H1 (cell line): Measurements from ENCODE around the gene ZNF548. TPM values are rescaled to one million over a fixed set of nuclear protein-coding genes. Genes with fewer than 3 reads are reported as not detected.

ENCODE experiments used
- BRCA1 ChIP-seq: IDR thresholded peaks from 2 replicates; pipeline ENCODE4 v1.6.1; 2012; ENCODE audit warnings: low read depth, low read length, improper control_type of control experiment
- EZH2 ChIP-seq: fragments of 200-600 bp; sonication (generic); IDR thresholded peaks from 2 replicates; pipeline ENCODE4 v1.7.1; 2012; ENCODE audit warnings: low read depth, mild to moderate bottlenecking, moderate library complexity, low read length, inconsistent platforms; ENCODE audit not compliant: severe bottlenecking
- GABPA ChIP-seq: IDR thresholded peaks from 2 replicates; pipeline ENCODE4 v1.6.1; 2011; ENCODE audit warnings: mild to moderate bottlenecking, low read length, moderate library complexity, borderline replicate concordance; ENCODE audit not compliant: insufficient read depth
- KDM4A ChIP-seq: IDR thresholded peaks from one replicate; pipeline ENCODE4 v1.7.1; 2012; ENCODE audit warnings: low read depth, mild to moderate bottlenecking, moderate library complexity, low read length, inconsistent platforms; ENCODE audit not compliant: severe bottlenecking
- RFX5 ChIP-seq: IDR thresholded peaks from 2 replicates; pipeline ENCODE4 v1.6.1; 2011; ENCODE audit warnings: low read depth, low read length, improper control_type of control experiment, borderline replicate concordance
- SAP30 ChIP-seq: fragments of 300-600 bp; sonication (generic); IDR thresholded peaks from 2 replicates; pipeline ENCODE4 v1.7.1; 2012; ENCODE audit warnings: low read length, moderate library complexity, mild to moderate bottlenecking, inconsistent platforms; ENCODE audit not compliant: insufficient read depth, insufficient replicate concordance
- polyA plus RNA-seq, 7 experiments: library from polyadenylated mRNA; depleted of rRNA in 3 of 7; stranded (reverse) in 5 of 7; unstranded in 2 of 7; fragments of >200 nt in 5 of 7; fragments of 200-250 nt in 2 of 7; gene quantifications; 1 replicate in 5 of 7; 2 replicates in 1 of 7; 4 replicates in 1 of 7; pipeline versions ENCODE4 v1.2.1 to v1.2.3, GENCODE V29; 2011 to 2013; ENCODE audit warnings: missing spikeins in 2 of 7, mixed read lengths in 2 of 7
- total RNA-seq: library from RNA; stranded (reverse); fragmentation: NEBNext Ultra II Directional; extraction: Animal tissue kit (Norgen Biotek cat#: 25700); gene quantifications from 2 replicates; pipeline ENCODE4 v1.2.1, GENCODE V29; 2021

Gene ZNF548
- total and polyA plus RNA-seq, 2 of the 8 experiments (the other 6 are each of a cell fraction or from before 2014, with no cell fraction given) = 7.4 to 9.9 TPM

DNA sequence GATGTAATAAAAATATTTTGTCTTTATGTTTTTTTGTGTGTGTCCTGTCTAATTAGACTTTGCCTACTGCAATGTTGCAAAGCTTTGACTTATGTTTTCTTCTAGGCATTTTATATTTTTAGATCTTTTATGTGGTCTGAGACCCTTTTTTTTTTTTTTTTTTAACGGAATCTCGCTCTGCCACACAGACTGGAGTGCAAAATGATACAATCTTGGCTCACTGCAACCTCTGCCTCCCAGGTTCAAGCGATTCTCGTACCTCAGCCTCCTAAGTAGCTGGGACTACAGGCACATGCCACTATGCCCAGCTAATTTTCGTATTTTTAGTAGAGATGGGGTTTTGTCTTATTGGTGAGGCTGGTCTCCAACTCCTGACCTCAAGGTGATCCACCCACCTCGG lies 47.1 kb upstream of the ZNF548 start (continued):
- TF ChIP-seq EZH2 (no peak), SAP30 (no peak), RFX5 (no peak), GABPA (no peak), KDM4A (no peak), BRCA1 (no peak)
